Measurements from ENCODE around the gene ADGRL3.
"Not testable (repeated sequence)": the region's sequence is repeated elsewhere in the genome, so short reads cannot be mapped to it uniquely, and the experiment has no call there.

ADGRL3 gene

DNA sequence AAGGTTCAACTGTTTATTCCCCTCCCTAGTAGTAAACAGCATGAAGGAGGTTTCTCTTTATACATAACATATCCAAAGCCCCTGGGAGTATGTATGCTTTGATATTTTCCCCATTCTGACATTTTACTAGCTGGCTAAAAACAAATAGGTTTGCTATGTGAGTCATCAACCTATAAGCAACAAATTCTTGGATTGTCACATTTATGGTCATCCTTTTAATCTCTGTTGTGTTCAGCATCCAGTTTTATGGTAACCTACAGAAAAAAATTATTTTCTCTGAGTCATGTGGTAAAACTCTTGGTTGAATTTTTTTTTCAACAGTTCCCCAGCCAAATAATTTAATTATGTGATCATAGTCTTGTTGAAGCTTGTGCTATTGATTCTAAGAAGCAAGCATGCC, 734.1 kb downstream of the ADGRL3 start:
- Mint-ChIP-seq H3K27me3 (no peaks in the 10 kb centered on the region), H3K27ac (no peak overlapping the region), H3K4me1 (no peaks in the 10 kb centered on the region), H3K36me3 (no peaks in the 10 kb centered on the region), H3K9me3 (peaks cover 0 to 4% of the 10 kb centered on the region in 2 donors), H3K4me3 (no peak overlapping the region)
- ATAC-seq (replicated peaks), result no peak
- DNase-seq, result no peak

DNA sequence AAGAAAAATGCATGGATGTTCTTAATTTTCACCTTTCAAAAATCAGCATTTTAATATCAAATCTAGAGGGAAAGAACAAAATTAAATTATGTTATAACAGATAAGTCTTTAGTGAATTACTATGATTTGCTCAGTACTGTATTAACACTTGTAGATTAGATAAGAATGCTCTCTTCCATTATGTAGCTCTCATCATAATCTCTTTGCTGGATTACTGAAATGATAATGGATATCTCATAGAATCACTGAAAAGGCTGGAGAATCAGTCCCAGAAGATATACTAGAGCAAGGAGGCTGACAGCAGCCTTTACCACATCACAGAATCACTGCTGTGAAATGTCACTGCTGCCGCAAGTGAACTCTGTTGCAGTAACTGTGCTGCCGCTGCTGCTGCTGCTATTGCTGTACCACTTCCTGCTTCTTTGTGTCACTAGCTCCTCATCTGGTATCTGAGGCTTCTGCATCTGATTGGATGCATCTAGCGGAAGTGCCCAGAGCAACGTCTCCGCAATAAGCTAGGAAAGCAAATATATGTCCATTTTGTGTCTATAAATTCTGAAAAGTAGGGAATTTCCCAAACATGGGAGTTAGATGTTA, 738.2 kb downstream of the ADGRL3 start:
- DNase-seq (no peak), ATAC-seq (replicated peaks) (no peak)
- H3K27ac Mint-ChIP-seq, result no peak overlapping the region
- H3K9me3 Mint-ChIP-seq, result no peaks in the 10 kb centered on the region
- no peak overlapping the region for H3K4me3 Mint-ChIP-seq
- H3K27me3 Mint-ChIP-seq, result no peaks in the 10 kb centered on the region
- H3K36me3 Mint-ChIP-seq, result no peaks in the 10 kb centered on the region
- H3K4me1 Mint-ChIP-seq, result no peaks in the 10 kb centered on the region

DNA sequence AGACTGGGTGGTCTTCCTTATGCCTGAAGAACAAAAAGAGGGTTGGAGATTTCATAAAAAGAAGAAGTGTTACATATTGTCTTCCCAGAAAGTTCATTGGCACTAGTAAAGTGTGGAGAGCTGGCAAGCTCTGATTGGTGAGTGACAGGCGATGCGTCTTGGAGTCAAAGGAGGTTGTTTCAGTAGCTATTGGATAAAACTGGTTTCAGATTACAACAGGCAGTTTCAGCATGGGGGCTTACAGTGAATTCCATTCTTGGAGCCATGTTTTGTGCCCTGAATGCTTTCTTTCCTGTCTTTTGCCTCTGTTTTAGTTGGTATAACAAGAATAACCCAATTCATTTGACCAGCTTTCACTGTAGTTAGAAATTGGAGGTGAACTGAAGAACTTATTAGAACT, 750.5 kb downstream of the ADGRL3 start:
- Mint-ChIP-seq H3K27ac (no peak overlapping the region), H3K27me3 (no peaks in the 10 kb centered on the region), H3K4me3 (no peak overlapping the region), H3K36me3 (no peaks in the 10 kb centered on the region), H3K4me1 (no peaks in the 10 kb centered on the region), H3K9me3 (peaks cover 0 to 7% of the 10 kb centered on the region in 2 donors)
- DNase-seq, result no peak
- ATAC-seq (replicated peaks), result no peak

DNA sequence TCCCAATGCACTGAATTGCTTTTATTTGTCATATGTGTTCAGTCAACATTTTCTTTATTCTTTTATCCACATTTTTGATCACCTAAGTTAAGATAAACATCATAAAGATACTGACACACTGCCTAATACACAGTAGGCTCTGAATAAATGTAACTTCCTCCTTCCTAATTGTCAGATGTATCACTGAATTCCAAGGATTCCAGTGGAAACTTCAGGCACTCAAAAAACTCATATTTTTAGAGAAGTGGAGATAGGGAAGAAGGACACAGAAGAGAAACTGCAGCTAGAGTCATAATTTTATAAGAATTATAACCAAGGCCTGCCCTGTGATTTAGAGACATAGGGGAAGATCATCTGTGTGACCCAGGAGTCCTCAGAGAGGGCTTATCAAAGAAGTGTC, 753.3 kb downstream of the ADGRL3 start:
- Mint-ChIP-seq H3K36me3 (no peaks in the 10 kb centered on the region), H3K9me3 (peaks cover 0 to 7% of the 10 kb centered on the region in 2 donors), H3K4me3 (no peak overlapping the region), H3K4me1 (no peaks in the 10 kb centered on the region), H3K27ac (no peak overlapping the region), H3K27me3 (no peaks in the 10 kb centered on the region)
- ATAC-seq (replicated peaks) (no peak), DNase-seq (no peak)

DNA sequence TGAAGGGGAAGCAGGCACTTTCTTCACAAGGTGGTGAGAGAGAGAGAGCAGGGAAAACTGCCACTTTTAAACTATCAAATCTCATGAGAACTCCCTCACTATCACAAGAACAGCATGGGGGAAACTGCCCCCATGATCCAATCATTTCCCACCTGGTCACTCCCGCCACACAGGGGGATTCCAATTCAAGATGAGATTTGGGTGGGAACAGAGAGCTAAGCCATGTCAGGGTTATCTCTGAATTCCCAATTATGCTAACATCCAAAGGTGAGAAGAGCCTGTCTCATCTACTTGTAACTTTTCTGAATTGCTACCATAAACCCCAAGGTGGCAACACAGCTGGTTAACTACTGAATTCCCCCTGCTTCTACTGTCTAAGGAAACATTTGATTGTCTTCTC, 758.5 kb downstream of the ADGRL3 start:
- no peak overlapping the region for H3K4me3 Mint-ChIP-seq
- H3K4me1 Mint-ChIP-seq, result no peaks in the 10 kb centered on the region
- no peak overlapping the region for H3K27ac Mint-ChIP-seq
- ATAC-seq (replicated peaks) (no peak), DNase-seq (no peak)
- no peaks in the 10 kb centered on the region for H3K36me3 Mint-ChIP-seq
- peaks cover 3 to 8% of the 10 kb centered on the region in 2 donors for H3K9me3 Mint-ChIP-seq
- H3K27me3 Mint-ChIP-seq, result no peaks in the 10 kb centered on the region

DNA sequence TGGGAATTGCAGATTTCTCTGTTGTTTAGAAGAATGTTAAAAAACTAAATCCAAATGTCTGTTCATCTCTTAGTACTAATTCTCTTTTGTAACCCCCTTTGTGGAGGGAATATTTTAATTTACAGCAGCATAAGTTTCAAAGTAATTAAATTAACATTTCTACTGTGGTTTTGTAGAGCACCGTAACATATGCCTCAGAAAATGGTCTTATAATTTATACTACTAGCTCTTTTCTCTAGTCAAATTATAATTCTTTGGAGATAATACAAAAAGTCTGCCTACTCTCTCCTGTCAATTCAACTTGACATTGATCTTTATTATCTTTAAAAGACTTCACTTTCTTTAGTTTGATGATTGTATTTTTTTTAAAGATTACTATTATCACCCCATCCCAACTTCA, 759.0 kb downstream of the ADGRL3 start:
- ATAC-seq (replicated peaks), result no peak
- Mint-ChIP-seq H3K4me3 (no peak overlapping the region), H3K9me3 (peaks cover 3 to 7% of the 10 kb centered on the region in 2 donors), H3K27ac (no peak overlapping the region), H3K36me3 (no peaks in the 10 kb centered on the region), H3K4me1 (no peaks in the 10 kb centered on the region), H3K27me3 (no peaks in the 10 kb centered on the region)
- DNase-seq, result no peak

DNA sequence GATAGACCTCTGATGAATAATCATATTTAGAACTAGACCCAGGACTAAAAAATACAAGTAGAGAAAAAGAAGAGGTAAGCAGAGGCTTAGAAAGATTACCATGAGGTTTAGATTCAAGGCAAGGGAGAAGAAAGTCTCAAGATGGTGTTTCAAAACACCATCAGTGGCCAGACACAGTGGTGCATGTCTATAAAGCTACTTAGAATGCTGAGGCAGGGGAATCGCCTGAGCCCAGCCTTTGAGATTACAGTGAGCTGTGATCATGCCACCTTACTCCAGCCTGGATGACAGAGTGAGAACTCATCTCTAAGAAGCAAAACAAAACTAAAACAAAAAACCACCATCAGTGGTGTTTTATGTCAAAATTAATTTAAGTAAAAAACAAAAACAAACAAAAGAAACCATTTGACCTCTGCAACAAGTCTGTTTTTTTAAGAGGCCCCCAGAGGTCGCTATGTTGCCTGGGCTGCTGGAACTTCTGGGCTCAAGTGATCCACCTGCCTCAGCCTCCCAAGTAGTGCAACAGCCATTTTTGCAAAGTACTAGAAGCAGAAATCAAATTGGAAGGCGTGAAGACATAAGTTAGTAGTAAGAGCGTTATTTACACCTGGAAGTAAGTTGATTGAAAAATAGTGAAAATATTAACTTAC, 784.3 kb downstream of the ADGRL3 start:
- Mint-ChIP-seq H3K36me3 (no peaks in the 10 kb centered on the region), H3K27me3 (no peaks in the 10 kb centered on the region), H3K9me3 (peaks cover 2 to 5% of the 10 kb centered on the region in 2 donors), H3K27ac (no peak overlapping the region), H3K4me3 (no peak overlapping the region), H3K4me1 (no peaks in the 10 kb centered on the region)
- no peak for ATAC-seq (replicated peaks)
- no peak for DNase-seq

DNA sequence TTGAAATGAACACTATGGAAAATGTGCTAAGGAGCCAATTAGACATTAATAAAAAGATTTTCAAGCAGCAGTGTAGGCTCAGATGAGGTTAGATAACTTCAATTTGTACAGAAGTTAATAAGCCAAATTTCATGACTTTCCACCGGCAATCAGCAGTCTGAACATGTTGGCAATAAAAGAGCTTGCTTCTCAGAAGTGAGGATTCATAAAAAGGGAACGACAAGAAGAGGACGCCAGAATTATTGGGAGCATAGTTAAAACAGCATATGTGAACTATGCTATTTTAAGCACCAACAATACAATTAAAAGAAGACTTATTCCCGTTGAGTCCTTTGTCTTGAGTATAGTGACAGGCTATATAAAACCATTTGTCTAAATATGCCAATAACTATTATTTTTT, 785.3 kb downstream of the ADGRL3 start:
- peaks cover 2 to 9% of the 10 kb centered on the region in 2 donors for H3K9me3 Mint-ChIP-seq
- H3K4me3 Mint-ChIP-seq, result no peak overlapping the region
- no peaks in the 10 kb centered on the region for H3K4me1 Mint-ChIP-seq
- ATAC-seq (replicated peaks) (no peak), DNase-seq (no peak)
- no peaks in the 10 kb centered on the region for H3K27me3 Mint-ChIP-seq
- H3K27ac Mint-ChIP-seq, result no peak overlapping the region
- H3K36me3 Mint-ChIP-seq, result no peaks in the 10 kb centered on the region

DNA sequence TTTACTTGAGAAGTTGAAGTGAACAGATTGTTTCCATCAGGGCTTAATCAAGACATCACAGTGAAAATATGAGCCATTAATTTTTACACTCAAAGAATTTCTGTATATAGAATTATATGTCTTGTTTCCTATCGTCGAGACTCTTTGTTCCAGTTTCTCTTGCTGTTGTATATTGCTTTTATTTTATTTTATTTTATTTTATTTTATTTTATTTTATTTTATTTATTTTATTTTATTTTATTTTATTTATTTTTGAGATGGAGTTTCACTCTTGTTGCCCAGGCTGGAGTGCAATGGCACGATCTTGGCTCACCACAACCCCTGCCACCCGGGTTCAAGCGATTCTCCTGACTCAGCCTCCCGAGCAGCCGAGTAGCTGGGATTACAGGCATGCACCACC, 786.8 kb downstream of the ADGRL3 start:
- DNase-seq; H3K4me1 Mint-ChIP-seq; H3K4me3 Mint-ChIP-seq; ATAC-seq (replicated peaks); H3K27ac Mint-ChIP-seq; H3K9me3 Mint-ChIP-seq; H3K27me3 Mint-ChIP-seq; H3K36me3 Mint-ChIP-seq: not testable (repeated sequence)

DNA sequence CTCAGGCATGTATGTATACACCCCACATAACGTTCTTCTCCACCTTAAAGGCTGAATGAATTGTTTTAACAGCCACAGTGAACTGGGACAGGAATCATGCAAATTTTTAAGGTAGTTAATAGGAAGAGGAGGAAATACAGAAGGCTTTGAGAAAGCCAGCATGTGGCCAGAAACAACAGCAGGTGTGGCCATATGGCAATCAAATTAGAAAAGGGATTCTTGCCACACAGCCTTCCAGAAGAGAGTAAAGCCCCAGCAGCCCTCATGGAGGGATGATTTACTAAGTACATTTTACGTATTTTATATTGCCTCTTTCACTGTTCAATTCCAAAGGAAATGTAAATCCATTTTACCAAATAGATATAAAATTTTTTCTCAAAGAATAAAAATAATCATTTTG, 792.2 kb downstream of the ADGRL3 start:
- Mint-ChIP-seq H3K27ac (no peak overlapping the region), H3K9me3 (peaks cover 4 to 7% of the 10 kb centered on the region in 2 donors), H3K4me1 (no peaks in the 10 kb centered on the region), H3K27me3 (no peaks in the 10 kb centered on the region), H3K4me3 (no peak overlapping the region), H3K36me3 (no peaks in the 10 kb centered on the region)
- ATAC-seq (replicated peaks) (no peak), DNase-seq (no peak)

DNA sequence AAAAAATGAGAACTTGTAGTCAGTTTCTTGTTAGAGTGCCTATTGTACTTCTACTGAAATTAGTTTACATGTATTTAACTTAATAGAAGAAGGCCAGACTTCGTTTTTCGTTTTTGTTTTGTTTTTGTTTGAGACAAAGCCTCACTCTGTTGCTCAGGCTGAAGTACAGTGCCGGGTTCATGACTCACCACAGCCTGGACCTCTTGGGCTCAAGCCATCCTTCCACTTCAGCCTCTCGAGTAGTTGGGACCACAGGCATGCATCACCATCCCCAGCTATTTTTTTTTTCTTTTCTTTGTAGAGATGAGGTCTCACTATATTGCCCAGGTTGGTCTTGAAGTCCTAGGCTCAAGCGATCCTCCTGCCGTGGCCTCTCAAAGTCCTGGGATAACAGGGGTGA, 793.9 kb downstream of the ADGRL3 start:
- H3K27me3 Mint-ChIP-seq, result no peaks in the 10 kb centered on the region
- DNase-seq, result no peak
- H3K9me3 Mint-ChIP-seq, result peaks cover 4 to 7% of the 10 kb centered on the region in 2 donors
- no peaks in the 10 kb centered on the region for H3K36me3 Mint-ChIP-seq
- H3K4me3 Mint-ChIP-seq, result no peak overlapping the region
- no peak for ATAC-seq (replicated peaks)
- no peaks in the 10 kb centered on the region for H3K4me1 Mint-ChIP-seq
- no peak overlapping the region for H3K27ac Mint-ChIP-seq

DNA sequence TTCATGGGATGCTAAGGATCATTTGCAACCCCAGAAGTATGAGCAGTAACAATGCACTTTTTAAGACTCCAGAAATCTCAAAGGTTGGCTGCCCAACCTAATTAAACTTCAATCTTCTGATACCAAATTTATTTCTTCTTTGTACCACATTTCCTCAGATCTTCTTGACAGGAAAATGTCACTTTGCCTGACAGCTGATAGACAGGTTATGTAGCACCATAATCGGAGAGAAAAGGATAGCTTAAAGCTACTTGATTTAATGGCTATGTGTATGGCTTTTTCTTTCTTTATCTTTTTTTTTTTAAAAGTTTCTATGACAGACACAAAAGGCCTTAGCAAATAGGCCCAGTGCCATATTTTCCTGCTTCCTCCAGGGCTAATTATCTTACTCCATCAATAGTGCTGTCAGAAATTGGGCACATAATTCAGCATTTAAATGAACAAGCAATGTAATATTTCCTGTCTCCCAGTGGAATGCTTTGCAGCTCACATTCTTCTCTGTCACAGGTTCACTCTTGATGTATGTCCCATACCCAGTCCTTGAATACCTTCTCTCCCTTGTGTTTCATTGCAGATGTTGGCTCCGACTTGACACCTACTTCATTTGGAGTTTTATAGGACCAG, 795.7 kb downstream of the ADGRL3 start:
- H3K4me3 Mint-ChIP-seq, result no peak overlapping the region
- H3K27me3 Mint-ChIP-seq, result no peaks in the 10 kb centered on the region
- DNase-seq (no peak), ATAC-seq (replicated peaks) (no peak)
- H3K36me3 Mint-ChIP-seq, result no peaks in the 10 kb centered on the region
- no peak overlapping the region for H3K27ac Mint-ChIP-seq
- H3K4me1 Mint-ChIP-seq, result no peaks in the 10 kb centered on the region
- peaks cover 3 to 4% of the 10 kb centered on the region in 2 donors for H3K9me3 Mint-ChIP-seq

DNA sequence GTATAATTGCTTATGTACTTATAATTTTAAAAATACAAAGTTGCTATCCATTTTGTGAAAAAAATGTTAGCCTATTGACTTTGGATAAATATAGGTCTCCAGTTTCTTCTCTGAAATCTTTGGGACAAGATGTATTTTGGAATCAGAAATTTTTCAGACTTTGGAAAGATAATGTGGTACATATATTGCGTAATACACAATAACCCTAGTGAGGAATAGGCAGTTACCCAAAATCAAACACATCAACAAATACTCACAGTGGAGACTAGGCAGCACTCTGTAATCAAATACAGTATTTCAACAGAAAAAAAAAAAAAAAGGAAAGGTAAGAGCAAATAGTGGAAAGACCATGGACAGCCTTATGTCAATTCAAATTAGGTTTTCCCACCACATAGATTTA, 796.8 kb downstream of the ADGRL3 start:
- Mint-ChIP-seq H3K36me3 (no peaks in the 10 kb centered on the region), H3K27me3 (no peaks in the 10 kb centered on the region), H3K4me3 (no peak overlapping the region), H3K27ac (no peak overlapping the region), H3K4me1 (no peaks in the 10 kb centered on the region), H3K9me3 (peaks cover 3 to 4% of the 10 kb centered on the region in 2 donors)
- ATAC-seq (replicated peaks) (no peak), DNase-seq (no peak)

DNA sequence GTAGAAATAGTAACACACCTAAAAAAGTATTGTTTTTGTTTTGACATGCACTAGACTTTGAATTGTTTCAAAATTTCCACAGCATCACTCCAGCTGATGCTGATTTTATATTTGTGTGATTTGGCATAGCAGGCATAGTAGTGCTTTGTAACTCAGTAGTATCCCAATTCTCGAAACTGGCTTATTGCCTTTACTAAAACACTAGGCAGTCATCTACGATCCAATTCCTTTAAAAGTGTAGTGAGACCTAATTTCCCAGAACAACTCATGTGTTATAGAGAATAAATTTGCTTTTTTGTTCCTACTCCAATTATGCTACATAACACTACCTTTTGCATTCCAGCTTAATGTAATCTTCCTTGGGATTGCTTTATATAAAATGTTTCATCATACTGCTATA, 797.7 kb downstream of the ADGRL3 start:
- H3K27ac Mint-ChIP-seq, result no peak overlapping the region
- no peak for ATAC-seq (replicated peaks)
- H3K9me3 Mint-ChIP-seq, result peaks cover 2 to 3% of the 10 kb centered on the region in 2 donors
- no peaks in the 10 kb centered on the region for H3K4me1 Mint-ChIP-seq
- DNase-seq, result no peak
- no peaks in the 10 kb centered on the region for H3K36me3 Mint-ChIP-seq
- H3K4me3 Mint-ChIP-seq, result no peak overlapping the region
- no peaks in the 10 kb centered on the region for H3K27me3 Mint-ChIP-seq

DNA sequence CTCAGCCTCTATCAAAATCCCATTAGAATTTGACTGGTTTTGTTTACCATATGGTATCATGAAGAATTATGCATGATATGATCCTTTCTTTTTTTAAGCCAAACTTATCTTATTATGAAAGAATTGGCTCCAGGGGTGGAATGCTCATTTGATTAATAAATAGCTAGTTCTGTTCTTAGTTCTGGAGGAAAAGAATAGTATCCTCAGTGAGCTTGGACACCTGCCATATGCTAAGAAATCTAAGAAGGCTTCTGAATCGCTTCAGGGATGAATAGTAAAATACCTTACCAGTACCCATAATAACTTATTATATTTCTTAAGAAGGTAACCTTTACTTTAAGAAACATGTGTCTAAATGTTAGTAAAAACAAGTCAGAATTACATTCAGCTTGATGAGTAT, 803.6 kb downstream of the ADGRL3 start:
- Mint-ChIP-seq H3K27me3 (no peaks in the 10 kb centered on the region), H3K36me3 (no peaks in the 10 kb centered on the region), H3K4me3 (no peak overlapping the region), H3K4me1 (no peaks in the 10 kb centered on the region), H3K27ac (no peak overlapping the region), H3K9me3 (peaks cover 0 to 2% of the 10 kb centered on the region in 2 donors)
- ATAC-seq (replicated peaks), result no peak
- no peak for DNase-seq

All from stimulated activated naive B cell treated with anti-CD40 and anti-IgM and Interleukin-4, amounts not matched to agents 10 μg/mL and 1 μg/mL and 100 μg/mL, for 72 hours (primary cell).